Upper lobe of right lung (tissue), 1 donor: ENCODE measurements around the gene FRYL. TPM values are rescaled to one million over a fixed set of nuclear protein-coding genes. Genes with fewer than 3 reads are reported as not detected.
A peak's percentile ranks its signal among the peaks of the same experiment; 100 is the strongest.

Experiments
- ATAC-seq: fragments of 200-7000 bp; cut with Tn5 transposase; one replicate; pipeline ENCODE4 v1.9.1; 2020; ENCODE audit warnings: mild to moderate bottlenecking, moderate library complexity
- DNase-seq: peaks from one replicate; pipeline ENCODE4 v3.0.0-alpha.2; 2020
- H3K27ac ChIP-seq: fragments of 200-600 bp; one replicate; pipeline ENCODE4 v1.8.0; 2022
- H3K27me3 ChIP-seq: fragments of 200-600 bp; one replicate; pipeline ENCODE4 v1.8.0; 2022; ENCODE audit warnings: mild to moderate bottlenecking
- H3K36me3 ChIP-seq: fragments of 200-600 bp; one replicate; pipeline ENCODE4 v1.8.0; 2022
- H3K4me1 ChIP-seq: fragments of 200-600 bp; one replicate; pipeline ENCODE4 v1.8.0; 2022
- H3K4me3 ChIP-seq: fragments of 200-600 bp; one replicate; pipeline ENCODE4 v1.8.0; 2022; ENCODE audit warnings: mild to moderate bottlenecking
- H3K9me3 ChIP-seq: fragments of 200-600 bp; one replicate; pipeline ENCODE4 v1.8.0; 2022
- intact Hi-C: fragments of 100-400 bp; cut with DNase I; formaldehyde crosslinking; loops from one replicate; pipeline ENCODE4 v1.11.0; 2022
- total RNA-seq: library from RNA; stranded (reverse); fragmentation: NEBNext Ultra II Directional; extraction: Animal tissue kit (Norgen Biotek cat#: 25700); gene quantifications from one replicate; pipeline ENCODE4 v1.2.1, GENCODE V29; 2021
- TF ChIP-seq, protein P1 (sequence below): fragments of 200-600 bp; IDR thresholded peaks from one replicate; pipeline ENCODE4 v1.8.0; 2022; ENCODE audit warnings: antibody characterized with exemption
- donor health status: DM: no; HTN: yes; CAD: no; lungs with severe emphysema.

The FRYL gene
- total RNA-seq, 1 donor from 2014 or later: 71.9 TPM

- TF ChIP-seq, protein P1, sequence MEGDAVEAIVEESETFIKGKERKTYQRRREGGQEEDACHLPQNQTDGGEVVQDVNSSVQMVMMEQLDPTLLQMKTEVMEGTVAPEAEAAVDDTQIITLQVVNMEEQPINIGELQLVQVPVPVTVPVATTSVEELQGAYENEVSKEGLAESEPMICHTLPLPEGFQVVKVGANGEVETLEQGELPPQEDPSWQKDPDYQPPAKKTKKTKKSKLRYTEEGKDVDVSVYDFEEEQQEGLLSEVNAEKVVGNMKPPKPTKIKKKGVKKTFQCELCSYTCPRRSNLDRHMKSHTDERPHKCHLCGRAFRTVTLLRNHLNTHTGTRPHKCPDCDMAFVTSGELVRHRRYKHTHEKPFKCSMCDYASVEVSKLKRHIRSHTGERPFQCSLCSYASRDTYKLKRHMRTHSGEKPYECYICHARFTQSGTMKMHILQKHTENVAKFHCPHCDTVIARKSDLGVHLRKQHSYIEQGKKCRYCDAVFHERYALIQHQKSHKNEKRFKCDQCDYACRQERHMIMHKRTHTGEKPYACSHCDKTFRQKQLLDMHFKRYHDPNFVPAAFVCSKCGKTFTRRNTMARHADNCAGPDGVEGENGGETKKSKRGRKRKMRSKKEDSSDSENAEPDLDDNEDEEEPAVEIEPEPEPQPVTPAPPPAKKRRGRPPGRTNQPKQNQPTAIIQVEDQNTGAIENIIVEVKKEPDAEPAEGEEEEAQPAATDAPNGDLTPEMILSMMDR: no peak
- Histone ChIP-seq H3K27ac (no peak overlapping the region), H3K9me3 (peaks cover 4% of the 10 kb centered on the region), H3K4me3 (no peak overlapping the region), H3K27me3 (no peaks in the 10 kb centered on the region), H3K4me1 (peaks cover 20% of the 10 kb centered on the region), H3K36me3 (no peaks in the 10 kb centered on the region)
- ATAC-seq: no peak
- intact Hi-C loops: no loop called here
- DNase-seq: no peak
Measured at GRCh38 chr4:48664938-48665337, 115.1 kb downstream of the FRYL start.

DNA sequence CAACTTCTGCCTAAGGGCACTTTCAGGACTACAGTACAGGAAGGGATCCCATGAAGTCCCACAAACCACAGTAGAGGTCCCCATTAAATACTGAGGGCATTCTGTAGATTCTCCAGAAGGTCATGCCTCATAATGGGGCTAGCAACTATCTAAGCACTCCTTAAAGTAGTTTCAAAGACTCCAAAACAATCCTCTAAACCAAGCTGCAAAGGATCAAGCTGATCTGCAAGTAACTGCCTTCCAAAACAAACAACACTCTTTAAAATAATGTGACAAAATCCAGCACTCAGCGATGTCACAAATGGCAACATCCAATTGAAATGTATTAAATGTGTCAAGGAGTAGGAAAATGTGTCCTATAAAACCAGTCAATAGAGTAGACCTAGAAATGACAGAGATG, 118.7 kb downstream of the FRYL start:
- Histone ChIP-seq H3K4me1 (no peaks in the 10 kb centered on the region), H3K9me3 (peaks cover 4% of the 10 kb centered on the region), H3K27ac (no peak overlapping the region), H3K36me3 (no peaks in the 10 kb centered on the region), H3K4me3 (no peak overlapping the region), H3K27me3 (no peaks in the 10 kb centered on the region)
- TF ChIP-seq, protein P1: no peak
- ATAC-seq (no peak), DNase-seq (no peak)
- intact Hi-C loops: no loop called here

- Histone ChIP-seq H3K36me3 (no peaks in the 10 kb centered on the region), H3K4me3 (no peak overlapping the region), H3K27me3 (no peaks in the 10 kb centered on the region), H3K27ac (no peak overlapping the region), H3K9me3 (peaks cover 4% of the 10 kb centered on the region), H3K4me1 (no peaks in the 10 kb centered on the region)
- ATAC-seq (no peak), DNase-seq (no peak)
- TF ChIP-seq, protein P1: no peak
- intact Hi-C loops: no loop called here
Measured at GRCh38 chr4:48660347-48660746, 119.7 kb downstream of the FRYL start.

DNA sequence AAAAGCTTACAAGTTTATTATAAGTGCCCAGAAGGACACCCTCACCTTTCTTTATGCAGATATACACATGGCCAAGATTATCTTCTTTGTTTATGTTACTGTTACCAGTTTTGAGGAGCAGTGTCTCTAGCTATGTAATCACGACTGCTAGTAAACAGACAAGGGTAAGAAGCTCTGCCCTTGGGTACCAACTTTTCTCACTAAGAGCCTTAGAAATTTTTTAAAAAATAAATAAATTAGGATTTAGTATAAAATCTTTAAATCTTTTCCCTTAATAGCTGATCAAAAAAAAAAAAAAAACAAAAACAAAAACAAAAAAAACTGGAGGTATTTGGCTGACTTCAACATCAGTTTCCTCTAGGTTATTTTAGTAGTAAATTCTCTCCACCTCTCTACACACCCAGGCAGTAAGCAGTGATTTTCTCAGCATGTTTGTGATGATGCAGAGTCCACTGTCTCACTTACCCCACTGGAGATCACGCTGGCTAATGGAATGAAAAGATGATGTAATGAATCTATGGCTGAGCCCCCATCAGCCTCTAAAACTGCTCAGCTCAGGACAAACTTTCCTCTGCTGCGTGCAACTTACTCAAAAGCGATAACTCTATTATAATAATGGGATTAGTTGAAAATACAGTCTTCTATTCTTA, 125.9 kb downstream of the FRYL start:
- Histone ChIP-seq H3K4me3 (peak overlapping the region; percentile 20), H3K36me3 (no peaks in the 10 kb centered on the region), H3K27ac (no peak overlapping the region), H3K27me3 (no peaks in the 10 kb centered on the region), H3K4me1 (peaks cover 7% of the 10 kb centered on the region), H3K9me3 (no peaks in the 10 kb centered on the region)
- ATAC-seq: no peak
- TF ChIP-seq, protein P1: no peak
- DNase-seq: no peak
- intact Hi-C loops: no loop called here

DNA sequence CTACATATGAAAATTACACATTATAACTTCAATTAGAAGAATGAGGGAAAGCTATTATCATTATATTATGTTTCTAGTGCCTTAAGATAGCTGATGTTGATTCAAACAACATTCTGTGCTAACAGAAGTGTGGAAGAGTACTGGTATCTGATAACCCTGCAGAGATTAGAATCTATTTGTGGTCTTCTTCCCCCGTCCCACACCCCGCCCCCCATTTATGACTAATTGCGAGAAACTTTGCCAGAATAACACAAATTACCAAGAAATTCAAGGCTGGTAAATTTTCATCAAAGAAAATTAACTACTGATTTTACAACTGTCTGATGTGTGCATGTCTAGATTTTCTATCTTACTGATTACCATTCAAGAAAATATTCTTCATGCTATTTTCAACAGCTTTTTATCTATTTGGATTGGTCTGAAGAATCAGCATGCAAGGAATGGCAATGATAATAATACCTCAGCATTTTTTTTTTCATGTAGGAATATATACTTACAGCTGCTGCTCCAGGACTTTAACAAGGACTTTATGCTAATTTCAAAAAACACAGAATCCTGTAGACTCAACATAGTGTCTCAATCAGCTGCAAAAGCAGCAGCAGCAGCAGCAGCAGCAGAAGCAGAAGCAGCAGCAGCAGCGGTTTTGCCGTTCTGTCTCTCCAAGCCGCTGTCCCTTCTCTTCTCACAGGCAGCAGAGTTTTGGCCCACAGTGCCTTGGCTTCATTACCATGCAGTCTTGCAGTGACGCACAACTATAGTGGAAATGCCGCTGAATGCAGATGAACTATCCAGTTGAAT, 126.7 kb downstream of the FRYL start:
- H3K9me3 ChIP-seq: no peaks in the 10 kb centered on the region
- H3K4me1 ChIP-seq: peaks cover 7% of the 10 kb centered on the region
- intact Hi-C loops: no loop called here
- H3K4me3 ChIP-seq: peak overlapping the region; percentile 20
- ATAC-seq (no peak), DNase-seq (no peak)
- H3K27me3 ChIP-seq: no peaks in the 10 kb centered on the region
- no peak overlapping the region for H3K27ac ChIP-seq
- H3K36me3 ChIP-seq: no peaks in the 10 kb centered on the region
- TF ChIP-seq, protein P1: no peak
